GM12873 (cell line): ENCODE data around the gene C3orf22.

ENCODE experiments used
- TF ChIP-seq, protein P1 (sequence below): IDR thresholded peaks from 2 replicates; pipeline ENCODE4 v1.5.1; 2012; ENCODE audit warnings: low read depth, mild to moderate bottlenecking, moderate library complexity, low read length, control low read depth; ENCODE audit not compliant: insufficient read depth; ENCODE audit errors: missing control alignments

Gene C3orf22

DNA sequence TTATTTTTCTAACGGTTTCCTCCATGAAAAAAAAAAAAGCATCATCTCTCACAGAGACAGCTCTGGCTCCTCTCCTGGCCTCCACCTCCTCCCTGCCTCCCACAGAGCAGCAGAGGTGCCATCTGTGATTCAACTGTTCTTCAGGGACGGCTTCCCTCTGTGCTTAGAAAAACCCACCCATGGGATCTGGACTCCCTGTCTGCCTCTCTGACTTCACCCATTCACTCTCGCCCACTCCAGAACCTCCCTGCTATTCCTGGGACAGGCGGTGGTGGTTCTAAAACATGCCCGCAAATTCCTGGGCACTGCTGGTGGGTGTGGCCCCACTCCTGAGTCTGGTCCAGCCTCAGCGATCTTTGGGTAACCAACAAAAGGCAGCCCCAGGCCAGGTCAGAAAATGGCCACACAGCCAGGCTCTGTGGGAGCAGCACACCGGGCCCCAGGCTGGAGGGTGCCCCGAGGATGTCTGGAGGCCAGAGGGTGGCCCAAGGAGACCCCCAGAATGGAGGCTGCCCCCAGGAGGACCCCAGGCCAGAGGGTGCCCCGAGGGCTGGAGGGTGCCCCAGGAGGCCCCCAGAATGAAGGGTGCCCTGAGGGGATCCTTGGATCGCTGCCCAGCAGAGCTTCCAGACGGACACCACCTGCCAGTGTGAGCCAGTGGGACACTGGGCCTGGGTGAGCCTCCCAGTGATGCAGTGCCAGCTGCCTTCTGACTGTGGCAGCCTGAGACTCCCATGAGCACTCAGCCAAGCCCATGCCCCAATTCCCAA, 37.4 kb downstream of the C3orf22 start:
- TF ChIP-seq, protein P1, sequence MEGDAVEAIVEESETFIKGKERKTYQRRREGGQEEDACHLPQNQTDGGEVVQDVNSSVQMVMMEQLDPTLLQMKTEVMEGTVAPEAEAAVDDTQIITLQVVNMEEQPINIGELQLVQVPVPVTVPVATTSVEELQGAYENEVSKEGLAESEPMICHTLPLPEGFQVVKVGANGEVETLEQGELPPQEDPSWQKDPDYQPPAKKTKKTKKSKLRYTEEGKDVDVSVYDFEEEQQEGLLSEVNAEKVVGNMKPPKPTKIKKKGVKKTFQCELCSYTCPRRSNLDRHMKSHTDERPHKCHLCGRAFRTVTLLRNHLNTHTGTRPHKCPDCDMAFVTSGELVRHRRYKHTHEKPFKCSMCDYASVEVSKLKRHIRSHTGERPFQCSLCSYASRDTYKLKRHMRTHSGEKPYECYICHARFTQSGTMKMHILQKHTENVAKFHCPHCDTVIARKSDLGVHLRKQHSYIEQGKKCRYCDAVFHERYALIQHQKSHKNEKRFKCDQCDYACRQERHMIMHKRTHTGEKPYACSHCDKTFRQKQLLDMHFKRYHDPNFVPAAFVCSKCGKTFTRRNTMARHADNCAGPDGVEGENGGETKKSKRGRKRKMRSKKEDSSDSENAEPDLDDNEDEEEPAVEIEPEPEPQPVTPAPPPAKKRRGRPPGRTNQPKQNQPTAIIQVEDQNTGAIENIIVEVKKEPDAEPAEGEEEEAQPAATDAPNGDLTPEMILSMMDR = no peak

DNA sequence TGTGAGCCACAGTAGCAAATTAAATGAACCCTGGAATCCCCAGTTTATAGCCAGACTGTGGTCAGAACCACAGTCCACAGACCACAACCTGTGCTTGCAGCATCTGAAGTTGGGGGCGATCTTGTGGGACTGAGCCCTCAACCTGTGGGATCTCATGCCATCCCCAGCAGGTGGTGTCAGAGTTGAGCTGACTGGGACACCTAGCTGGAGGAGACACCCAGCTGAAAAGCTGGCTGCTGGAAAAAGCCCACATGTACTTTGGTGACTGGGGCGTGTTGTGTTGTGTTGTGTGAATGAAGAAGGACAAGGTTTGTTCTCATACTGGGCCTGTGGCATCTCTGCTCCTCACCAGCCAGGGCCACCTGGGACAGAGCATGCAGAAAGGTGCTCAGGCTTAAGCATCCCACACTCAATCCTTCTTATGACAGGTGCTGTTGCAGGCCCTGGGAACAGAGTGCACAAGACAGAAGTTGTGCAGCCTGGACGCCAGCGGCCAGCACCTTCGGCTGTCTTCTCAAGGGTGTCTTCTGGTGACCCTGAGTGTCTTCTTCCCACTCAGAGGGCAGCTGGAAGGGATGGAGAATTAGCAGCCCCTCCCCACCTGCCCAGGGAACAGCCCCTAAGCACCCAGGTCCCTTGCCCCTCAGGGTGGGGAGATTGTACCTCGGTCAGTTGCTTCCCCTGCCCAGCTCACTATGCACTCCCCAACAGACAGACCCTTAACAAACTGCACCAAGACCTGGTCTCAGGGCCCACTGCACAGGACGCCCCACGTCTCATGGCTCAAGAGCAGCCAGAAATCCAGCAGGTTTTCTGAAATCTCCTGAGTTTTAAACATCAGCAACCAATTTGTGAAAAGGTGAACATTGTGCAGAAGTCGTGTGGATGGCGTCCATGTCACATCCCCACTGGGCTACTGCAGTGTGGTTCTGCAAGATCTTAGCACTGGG, 39.0 kb downstream of the C3orf22 start:
- TF ChIP-seq, protein P1 = no peak

DNA sequence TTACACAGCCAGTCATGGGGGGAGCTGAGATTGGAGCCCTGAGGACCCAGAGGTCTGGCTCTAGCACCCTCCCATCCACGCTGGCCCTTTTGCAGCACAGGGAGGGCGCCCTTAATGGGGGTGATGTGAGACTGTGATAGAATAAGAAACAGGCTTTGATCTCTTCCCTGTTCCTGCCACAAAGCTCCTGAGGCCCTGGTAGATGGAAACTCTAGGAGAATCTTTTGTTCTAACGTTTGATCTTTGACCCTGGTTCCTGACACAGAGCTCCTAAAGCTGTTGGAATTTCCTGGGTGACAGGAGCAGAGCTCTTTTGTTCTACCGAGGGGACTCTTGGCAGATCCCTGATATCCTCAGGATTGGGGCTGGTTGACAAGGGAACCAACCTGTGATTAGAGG, 40.0 kb downstream of the C3orf22 start:
- TF ChIP-seq, protein P1 = no peak

DNA sequence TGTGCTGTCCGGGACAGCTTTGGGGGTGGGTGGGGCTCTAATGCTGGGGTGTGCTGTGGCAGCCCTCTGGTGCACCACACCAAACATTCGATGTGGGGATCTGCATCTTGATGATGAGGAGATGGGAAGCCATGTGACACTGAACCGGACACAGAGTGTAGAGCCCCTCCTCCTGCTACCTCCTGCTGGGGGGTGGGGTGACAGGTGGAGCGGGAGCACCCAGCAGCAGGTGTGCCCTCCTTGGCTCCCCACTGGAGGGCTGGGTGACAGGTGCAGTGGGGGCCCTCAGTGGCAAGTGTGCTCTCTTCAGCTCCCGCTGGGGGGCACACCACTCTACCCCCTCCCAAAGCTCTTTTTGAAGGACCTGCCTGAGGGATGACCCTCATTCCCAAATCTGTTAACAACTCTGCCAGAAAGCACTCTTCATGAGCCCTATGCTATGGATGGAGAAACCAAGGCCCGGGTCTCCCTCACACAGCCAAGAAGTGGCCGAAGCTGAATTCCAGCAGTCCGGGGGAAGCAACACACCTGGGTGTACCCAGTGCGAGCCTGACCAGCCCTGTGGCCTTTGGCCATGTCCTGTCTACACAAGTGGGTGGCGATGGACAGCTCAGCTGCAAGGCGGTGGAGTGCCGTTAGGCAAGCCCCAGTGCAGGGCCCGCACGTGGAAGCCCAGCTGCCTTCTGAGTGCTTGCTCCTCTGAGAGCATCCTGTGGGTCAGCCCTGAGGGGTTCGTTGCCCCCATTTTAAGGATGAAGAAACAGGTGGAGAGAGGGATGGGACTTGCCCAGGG, 40.5 kb downstream of the C3orf22 start:
- TF ChIP-seq, protein P1 = no peak

DNA sequence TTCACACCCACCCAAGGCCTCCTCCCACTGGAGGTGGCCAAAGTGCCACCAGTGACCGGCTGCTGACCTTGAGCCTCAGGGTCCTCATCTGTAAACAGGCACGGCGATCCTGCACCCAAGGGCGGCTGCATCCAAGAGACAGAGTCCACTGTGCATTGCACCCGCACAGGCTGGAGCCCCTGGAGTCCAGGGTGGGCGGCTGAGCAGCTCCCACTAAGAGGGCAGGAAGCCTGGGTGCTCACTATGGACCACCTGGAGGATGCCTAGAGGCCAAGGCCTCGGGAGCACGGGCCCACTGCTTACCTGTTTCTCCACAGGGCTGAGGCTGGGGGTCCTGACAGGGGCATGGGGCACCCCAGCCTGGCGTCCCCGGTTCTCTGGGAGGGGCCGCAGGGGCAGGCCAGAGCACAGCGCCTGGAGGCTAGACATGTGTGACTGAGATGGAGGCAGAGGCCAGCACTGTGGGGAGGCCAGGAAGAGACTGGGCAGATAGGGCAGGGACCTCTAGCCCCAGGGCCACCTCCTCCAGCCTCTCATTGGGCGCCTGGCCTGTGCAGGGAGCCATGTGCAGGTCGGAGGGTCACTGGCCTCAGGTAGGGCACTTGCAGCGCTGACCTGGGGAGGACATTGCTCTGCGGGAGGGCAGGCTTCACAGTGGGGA, 41.3 kb downstream of the C3orf22 start, which contains the start of gene UROC1:
Gene UROC1, minus strand, starts transcription at position 483 of the 661 bp plus-strand sequence. Its CDS starts 54 bp downstream, at position 429.
- TF ChIP-seq, protein P1 = no peak

DNA sequence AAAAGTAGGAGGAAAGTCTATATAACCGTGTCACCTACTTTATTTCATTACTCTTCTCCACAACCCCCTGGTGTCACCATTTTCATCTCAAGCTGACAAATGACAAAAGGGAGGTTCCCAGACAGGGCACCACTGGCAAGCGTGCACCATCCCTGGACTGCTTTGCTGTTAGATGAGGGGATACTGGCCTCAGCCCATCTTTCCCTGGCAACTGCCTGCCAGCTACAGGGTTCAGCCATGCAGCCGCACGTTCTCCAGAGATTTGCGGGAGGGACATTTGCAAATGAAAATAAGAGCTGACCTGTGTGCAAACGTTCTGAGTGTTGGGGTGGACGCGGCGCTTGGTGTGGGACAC, 41.8 kb downstream of the C3orf22 start:
- TF ChIP-seq, protein P1 = no peak
